ENCODE data around the gene HORMAD2. TPM values are rescaled to one million over a fixed set of nuclear protein-coding genes. Genes with fewer than 3 reads are reported as not detected.

The HORMAD2 gene, protein sequence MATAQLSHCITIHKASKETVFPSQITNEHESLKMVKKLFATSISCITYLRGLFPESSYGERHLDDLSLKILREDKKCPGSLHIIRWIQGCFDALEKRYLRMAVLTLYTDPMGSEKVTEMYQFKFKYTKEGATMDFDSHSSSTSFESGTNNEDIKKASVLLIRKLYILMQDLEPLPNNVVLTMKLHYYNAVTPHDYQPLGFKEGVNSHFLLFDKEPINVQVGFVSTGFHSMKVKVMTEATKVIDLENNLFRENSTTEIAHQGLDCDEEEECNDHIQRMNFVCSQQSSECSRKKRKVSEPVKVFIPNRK
- total RNA-seq, result 0.45 and 0.98 TPM in 2 replicates

DNA sequence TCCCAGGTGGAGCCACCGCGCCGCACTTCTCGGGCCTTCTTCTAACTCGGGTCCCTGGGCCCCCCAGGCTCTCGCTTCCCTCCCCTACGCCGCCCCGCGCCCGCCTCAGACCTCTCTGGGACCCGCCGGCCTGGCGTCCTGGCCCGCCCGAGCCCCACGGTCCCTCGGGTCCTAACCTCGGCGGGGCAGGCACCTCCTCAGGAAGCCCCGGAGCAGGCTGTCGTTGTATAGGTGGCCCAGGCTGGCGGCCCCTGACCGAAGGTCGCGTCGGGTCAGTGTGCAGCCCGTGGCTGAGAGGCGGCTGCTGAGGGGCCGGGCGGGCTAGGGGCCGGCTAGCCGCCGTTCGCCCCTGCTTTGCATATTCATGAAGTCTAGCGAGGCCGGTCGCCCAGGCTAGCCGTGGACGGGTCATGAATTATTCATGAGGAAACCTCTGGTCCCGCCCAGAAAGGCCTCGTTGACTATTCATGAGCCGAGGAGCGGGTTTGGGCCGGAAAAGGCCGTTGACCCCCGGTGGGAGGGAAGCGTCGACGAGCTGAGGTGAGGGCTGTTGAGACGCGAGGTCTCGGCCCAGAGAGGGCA, at the start of gene HORMAD2:
Gene HORMAD2, plus strand, starts transcription at position 513 of the 582 bp plus-strand sequence. CDS start 13,489 bp downstream, outside the sequence.
- intact Hi-C loops (cut with micrococcal nuclease), result loop anchor here (10.0 kb wide), 1 partner anchor 685 kb away; no protein-coding TSS in a partner anchor

DNA sequence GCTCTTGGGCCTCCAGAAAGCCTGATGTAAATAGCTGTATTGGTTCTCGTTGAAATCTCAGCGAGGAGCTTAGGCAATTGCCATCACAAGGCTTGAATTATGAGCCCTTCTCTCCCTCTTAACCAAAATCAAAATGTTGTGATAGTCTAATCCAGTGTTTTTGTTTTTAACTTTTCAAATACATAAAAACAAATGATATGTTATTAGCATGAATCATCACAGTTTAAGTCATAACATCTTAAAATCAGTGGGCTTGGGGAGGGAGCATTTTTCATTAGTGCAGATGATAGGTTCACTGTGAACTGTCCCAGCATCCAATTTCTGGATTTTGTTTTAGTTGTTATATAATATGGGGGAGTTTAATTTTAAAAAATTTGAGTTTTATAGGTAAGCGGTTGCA, 48.9 kb upstream of the HORMAD2 start:
- intact Hi-C loops (cut with micrococcal nuclease), result no loop called here

DNA sequence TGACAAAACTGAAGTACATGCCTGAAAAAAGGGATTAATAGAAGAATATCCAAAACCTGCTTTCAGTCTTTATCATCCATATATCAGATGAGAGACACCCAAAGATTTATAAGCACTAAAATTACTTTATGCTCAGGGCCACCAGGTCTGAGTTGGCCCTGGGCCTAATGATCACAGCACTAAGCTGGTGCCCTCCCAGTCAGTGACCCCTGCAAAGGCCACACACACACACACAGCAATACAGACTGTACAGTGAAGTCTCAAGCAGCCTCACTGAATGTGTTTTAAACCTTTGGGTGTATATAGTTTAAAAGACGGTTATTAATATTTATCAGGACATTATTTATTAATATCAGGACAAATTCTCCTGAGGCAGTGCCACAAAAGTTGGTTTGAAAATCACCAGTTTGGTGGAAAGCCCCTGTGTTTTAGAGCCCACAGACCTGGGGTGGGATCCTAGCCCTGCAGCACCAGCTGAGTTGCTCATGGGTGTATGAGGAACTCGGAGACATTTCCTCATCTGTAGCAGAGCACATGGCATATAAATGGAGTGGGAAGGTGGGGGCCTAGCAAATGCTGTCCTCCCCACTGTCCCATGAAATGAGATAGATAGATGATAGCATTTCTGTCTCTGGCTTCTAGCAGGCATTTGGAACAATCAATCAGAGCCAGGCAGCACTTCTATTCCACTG, 48.4 kb upstream of the HORMAD2 start:
- intact Hi-C loops (cut with micrococcal nuclease), result no loop called here

DNA sequence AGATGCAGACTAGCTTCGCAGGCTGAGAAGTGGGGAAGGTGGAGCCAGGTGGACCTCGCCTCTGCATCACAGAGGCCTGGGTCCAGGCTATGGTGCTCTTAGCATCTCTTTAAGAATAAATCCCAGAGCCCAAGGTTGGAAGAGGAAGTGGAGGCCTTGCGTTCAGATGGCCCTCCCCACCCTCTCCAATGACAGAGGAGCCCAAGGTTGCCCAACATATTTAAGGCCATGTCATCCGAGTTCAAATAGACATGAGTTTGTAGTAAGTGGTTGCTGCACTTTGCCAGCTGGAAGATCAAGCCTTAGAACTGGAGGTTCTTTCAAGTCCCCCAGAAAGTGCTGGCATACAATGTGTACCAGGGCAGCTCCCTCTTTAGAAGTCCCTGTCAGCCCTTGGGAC, 47.1 kb upstream of the HORMAD2 start:
- intact Hi-C loops (cut with micrococcal nuclease), result no loop called here

DNA sequence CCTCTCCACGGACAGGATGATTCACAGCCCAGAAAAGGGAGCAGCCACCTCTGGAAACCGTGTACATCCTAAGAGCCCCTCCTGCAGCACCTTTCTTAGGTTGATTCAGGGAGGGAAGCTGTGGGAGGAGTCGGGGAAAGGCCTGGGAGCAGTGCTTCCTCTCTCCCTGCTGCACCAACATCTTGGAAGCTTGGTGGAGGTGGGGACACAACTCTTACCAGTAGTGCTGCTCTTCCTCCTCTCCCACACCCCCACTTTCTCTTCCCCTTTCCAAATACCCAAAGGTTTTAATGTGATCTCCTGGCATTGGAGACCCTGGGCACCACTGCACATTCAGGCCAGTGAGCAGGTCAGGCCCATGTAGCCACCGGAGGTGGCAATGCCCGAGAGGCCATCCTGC, 46.4 kb upstream of the HORMAD2 start:
- intact Hi-C loops (cut with micrococcal nuclease), result no loop called here

DNA sequence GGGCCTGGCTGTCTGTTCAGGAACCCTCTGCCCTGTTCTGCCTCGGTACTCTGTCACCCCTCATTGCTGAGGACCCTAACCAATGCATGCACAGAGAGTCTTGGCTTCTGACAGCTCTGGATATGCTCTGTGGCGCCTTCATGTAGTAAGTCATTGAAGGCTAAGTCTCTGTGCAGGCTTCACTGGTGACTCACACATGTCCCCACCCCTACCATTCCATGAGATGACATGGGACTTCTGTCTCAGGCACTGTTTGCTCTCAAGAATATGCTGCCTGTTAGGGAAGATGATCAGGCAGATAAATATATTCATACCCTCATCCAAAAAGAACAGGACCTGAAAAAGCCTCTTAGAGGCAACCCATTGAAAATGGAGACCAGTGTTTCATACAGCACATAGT, 43.6 kb upstream of the HORMAD2 start:
- intact Hi-C loops (cut with micrococcal nuclease), result no loop called here

DNA sequence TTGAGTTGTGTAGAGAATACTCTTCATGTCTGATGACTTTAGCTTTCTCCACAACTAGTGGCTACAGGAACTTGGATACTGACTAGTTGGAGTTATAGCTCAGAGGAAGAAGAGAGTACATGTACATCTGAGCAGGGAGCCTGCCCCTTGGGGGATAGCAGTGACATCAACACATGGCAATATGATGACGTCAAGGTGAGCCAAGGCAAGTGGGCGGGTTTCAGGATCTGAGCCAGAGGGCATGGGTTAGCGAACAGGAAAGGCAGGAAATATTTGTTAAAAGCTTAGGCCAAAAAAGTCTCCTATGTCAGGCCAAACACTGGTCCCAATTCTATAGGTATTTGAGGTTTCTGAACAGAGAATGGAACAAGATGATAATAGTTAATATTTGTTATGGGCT, 42.0 kb upstream of the HORMAD2 start:
- intact Hi-C loops (cut with micrococcal nuclease), result no loop called here

DNA sequence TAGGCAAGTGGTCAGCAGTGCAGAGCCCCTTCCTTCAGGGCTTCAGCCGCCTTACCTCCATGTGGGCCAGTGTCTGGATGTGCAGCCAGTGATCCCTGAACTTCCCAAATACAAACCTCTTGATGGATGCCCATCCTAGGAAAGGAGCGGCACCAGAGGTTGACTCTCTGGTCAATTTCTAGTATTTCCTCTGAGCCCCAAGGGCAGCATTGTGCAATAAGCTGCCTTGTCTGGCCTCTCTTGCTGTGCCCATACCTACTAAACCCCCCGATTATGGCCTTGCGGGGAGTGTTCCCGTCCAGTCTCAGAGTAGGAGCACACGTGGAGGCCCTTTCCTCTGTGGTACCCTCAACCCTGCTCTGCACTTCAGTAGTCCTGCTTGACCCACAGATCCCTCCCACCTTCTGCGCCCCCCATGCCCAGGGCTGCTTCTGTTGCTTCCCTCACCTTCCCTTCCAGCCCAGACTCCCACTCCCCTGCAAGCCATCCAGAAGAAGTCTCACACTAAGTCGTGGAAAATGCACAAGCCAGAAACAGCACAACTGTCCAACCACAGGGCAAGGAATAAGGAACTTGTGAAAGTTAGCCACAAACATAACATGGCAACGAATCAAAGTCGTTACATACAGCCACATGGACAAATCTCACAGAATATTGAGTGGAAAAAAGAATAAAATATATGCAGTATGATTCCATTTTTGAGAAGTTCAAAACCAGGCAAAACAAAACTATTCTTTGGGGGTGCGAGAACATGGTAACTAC, 39.6 kb upstream of the HORMAD2 start:
- intact Hi-C loops (cut with micrococcal nuclease), result no loop called here

DNA sequence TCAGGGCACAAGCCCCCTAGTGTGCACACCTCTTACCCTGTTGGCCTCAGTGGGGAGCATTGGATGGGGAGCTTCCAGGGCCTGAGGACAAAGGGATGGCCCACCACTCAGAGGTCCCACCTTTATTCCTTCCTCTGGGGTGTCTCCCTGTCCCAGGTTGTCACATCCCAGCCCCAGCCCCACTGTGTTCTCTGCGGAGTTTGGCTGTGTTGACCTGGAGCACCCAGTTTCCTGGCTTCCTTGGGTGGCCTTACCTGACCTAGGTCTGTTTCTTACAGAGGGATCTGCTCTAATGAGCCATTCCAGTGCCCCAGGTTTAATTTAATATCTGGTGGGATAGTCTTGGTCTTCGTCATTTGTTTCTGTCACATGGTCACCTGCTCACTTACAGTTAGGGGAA, 38.8 kb upstream of the HORMAD2 start:
- intact Hi-C loops (cut with micrococcal nuclease), result no loop called here

DNA sequence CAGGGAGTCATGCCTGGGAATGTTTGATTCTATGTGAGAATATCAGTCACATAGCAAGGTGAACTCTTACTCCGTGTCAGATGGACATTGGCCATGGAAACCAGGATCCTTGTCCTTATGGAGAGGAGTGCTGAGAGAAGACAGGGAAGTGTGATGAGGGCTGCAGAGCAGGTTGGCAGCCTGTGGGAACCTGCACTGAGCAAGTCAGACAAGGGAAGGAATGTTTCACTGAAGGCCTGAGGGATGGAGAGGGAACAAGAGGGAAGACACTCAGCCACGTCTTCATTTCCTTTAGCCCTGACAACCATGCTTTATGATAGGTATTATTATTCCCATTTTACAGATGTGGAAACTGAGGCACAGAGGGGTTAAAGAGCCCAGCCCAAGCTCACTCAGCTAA, 38.4 kb upstream of the HORMAD2 start:
- intact Hi-C loops (cut with micrococcal nuclease), result no loop called here

DNA sequence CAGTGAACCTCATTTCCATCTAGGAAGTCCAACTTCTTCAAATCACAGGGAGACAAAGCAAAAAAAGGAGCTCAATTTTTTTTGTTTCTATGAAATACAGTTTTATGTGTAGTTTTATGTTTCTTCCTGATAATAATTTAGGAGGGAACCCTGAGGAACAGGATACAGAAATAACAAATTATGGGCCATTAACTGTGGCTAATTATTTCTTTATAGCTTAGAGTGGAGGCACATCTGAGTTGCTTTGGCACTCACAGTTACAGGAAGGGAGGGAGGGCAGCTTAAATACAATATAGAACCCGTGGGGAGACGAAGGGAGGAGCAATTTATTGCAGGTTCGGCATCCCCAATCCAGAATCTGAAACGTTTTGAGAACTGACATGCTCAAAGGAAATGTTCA, 37.1 kb upstream of the HORMAD2 start:
- intact Hi-C loops (cut with micrococcal nuclease), result no loop called here

DNA sequence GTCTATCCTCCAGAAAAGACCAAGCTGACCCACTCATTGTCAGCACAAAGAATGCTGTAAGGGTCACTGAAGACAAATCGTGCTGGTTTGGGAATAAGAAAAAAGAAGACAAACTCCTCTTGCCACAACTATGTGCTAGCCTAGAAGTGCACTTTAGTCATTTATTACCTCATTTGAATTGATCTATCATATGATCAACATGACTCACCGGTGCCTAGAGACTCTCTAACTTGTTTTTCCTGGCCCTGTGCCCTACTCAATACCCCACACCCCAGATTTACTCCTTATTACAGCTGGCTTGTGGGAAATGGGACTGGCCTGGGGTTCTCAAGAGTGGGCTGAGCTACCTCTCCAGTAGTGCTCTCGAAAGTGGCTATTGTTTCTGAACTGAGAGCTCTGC, 35.9 kb upstream of the HORMAD2 start:
- intact Hi-C loops (cut with micrococcal nuclease), result no loop called here

DNA sequence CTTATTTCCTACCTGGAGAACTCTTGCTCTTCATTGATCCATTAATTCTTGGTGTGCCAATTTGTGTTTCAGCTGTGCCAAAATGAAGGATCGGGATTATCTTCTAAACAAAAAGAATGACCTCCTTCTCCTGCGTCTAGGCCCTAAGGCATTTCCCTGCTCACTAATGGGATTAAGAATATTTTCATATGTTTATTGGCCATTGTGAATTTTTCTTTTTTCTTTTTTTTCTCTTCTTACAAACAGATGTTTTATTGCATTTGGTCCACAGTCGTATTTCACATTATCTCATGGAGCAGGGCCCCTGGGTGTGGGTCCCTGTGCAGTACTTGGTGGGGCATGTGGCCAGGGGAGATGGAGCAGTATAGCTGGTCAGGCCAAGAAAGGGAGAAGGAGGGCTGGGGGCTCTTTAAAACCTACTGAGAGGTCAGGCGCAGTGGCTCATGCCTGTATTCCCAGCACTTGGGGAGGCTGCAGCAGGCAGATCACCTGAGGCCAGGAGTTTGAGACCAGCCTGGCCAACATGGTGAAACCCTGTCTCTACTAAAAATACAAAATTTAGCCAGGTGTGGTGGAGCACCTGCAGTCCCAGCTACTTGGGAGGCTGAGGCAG, 35.3 kb upstream of the HORMAD2 start:
- intact Hi-C loops (cut with micrococcal nuclease), result no loop called here

DNA sequence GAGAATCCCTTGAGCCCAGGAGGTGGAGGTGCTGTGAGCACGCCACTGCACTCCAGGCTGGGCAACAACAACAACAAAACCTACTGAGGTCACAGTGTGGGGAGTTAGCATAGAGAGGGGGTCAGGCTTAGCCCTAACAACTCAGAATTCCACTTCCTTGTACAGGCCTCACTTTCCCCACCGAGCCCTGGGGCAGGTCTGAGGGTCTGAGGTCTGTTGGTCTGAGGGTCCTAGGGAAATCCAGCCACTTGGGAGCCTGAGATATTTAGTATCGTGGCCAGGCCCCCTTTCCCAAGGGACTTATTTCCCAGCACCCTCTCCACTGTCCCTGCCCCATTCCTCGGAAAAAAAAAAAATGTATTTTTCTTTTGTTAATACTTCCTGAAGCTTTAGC, 34.8 kb upstream of the HORMAD2 start:
- intact Hi-C loops (cut with micrococcal nuclease), result no loop called here

DNA sequence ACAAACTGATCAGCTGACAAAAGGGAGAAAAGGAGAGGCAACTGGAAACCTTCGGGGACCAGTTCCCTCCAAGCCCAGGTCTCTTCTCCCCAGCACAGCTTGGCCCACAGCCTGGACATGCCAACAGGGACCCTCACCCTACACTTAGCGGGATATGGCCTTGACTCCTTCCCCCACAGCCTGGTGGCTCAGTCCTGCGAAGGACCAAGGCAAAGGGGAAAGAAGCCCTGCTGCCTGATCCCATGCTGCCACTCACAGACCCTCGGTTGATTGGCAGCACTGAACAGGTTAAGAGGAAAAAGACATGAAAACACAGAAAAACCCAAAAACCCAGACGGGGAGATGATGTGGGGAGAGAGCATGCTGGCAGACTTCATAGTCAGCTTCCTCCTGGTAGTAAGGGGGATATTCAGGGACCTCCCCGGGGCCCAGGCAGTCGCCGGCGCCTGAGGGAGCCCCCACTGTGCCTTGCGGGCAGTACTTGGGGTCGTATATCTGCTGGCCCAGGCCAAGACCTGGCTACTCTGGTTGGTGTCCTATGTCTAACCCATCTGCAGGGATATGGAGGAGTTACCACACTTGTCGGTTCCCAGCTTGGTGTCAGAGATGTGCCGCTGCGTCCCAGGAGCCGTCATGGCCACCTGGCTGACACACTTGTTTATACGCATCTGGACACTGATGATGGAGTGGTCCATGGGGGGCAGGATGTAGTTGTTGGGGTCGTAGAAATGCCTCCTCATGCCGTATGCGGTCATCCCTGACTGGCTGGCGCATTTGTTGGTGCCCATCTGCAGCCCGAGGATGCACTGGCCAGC, 34.2 kb upstream of the HORMAD2 start:
- intact Hi-C loops (cut with micrococcal nuclease), result no loop called here

DNA sequence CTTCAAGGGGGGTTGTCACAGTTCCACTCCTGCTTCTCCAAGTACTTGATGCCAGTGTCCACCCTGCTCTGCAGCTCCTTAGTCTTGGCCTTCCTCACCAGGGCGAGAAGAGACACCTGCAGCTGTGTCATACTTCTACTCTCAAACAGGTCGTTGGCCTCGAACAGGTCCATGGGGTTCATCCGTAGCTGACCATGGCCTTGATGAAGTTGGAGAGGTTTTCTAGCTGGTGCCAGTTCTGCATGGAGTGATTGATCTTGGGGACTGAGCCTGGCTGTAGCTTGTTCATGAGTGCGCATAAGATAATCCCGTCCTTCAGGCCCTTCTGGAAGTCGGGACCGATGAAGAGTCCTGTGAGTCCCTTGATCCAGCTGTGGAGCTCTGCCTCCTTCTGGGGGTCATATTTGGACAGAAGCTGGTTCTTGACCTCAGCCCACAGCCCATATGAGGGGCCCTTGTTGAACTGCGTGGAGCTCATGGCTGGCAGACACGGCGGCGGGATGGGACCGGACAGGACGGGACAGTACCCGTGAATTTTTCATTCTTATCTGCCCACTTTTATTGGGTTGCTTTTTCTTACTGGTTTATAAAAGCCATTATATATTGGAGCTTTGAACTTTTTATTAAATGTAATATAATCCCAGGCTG, 33.4 kb upstream of the HORMAD2 start:
- intact Hi-C loops (cut with micrococcal nuclease), result no loop called here

DNA sequence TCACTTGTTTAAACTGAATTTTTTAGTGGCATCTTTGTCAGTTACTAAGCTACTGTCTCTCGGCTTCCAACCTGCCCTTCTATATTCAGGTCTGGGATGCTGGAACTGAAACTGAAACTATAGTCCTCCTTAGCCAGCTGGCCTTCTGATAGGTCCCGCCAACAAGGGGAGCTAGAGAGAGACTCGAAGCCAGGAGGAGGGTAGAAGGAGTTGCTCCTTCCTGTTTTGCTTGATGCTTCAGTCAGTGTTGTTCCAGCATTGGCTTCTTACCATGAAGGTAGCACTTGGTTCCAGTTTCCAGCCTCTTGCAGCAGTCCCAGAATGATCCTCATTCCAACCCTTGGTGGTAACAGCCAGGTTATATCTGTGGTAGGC, 32.9 kb upstream of the HORMAD2 start:
- intact Hi-C loops (cut with micrococcal nuclease), result no loop called here

DNA sequence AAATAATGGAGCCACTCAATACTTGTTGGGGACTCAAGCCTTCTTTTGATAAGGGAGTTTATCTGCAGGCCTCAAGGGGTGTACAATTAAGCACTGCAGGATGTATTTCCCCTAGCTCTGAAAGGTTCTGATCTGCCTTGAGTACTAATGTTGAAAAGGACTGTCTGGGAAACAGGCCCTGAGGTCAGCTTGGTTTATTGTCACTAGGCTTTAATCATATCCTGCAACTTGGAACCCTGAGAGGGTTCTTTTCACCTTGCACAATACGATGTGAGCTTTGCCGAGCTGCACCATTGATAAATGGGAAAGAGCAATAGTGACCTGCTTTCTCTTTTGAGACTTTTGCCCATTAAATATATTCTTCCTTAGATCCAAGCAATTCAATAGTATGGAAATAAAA, 31.6 kb upstream of the HORMAD2 start:
- intact Hi-C loops (cut with micrococcal nuclease), result no loop called here

DNA sequence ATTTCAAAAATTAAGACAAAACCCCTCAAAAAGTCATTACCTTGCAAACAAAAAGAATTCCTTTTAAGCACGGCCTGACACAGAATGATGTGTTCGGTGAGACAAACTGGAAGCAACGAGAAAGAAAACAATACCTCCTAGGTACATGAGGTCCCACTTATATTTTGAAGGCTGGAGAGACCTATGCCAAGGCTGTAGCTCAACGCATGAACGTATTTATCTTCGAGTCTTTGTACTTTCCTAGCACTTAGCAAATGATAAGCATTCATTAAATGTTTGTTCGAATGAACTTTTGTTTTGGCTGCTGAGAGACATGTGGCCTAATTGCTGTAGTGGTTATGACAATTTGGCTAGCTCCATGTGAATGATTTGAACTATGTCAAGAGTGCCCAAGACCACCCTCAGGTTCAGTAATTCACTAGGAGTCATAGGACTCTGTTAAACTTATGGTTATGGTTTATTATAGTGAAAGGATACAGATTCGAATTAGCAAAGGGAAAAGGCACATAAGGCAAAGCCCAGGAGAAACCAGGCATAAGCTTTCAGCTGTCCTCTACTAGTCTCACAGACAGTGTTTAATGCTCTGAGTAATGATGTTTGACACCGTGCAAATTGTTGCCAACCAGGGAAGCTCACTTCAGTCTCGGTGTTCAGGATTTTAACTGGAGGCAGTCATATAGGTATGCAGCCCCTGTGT, 26.0 kb upstream of the HORMAD2 start:
- intact Hi-C loops (cut with micrococcal nuclease), result no loop called here

DNA sequence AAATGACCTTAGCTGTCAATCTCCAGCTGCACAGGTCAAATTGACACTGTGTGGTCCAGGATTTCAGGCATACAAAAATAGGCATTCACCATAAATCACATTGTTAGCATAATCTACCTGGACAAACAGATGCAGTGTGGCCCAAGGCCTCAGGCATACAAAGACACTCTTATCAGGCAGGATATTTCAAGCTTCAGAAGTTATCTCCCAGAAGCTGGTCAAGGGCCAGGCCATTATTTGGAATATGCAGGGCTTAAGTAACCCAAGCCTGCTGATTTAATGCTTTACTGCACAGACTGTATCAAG, 25.5 kb upstream of the HORMAD2 start:
- intact Hi-C loops (cut with micrococcal nuclease), result no loop called here
